ENCODE data around the gene VSIG8.

DNA sequence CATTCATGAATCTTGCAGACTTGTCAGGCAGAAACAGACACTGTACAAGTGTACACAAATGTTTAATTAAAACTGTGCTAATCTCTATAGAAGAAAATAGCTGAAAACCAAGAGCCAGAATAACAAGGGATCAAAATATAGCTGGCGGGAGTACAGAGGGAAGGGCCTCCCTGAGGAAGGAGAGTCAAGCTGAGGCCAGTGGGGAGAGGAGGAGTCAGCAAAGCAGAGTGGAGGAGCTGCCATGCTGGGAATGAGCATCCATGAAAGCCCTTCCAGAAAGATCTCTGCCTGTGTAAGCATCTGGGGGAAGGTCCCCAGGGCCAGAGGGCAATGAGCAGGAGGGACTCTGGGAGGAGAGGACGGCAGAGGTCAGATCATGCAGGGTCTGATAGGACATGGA, 20.7 kb downstream of the VSIG8 start:
- TF ChIP-seq, protein P1, sequence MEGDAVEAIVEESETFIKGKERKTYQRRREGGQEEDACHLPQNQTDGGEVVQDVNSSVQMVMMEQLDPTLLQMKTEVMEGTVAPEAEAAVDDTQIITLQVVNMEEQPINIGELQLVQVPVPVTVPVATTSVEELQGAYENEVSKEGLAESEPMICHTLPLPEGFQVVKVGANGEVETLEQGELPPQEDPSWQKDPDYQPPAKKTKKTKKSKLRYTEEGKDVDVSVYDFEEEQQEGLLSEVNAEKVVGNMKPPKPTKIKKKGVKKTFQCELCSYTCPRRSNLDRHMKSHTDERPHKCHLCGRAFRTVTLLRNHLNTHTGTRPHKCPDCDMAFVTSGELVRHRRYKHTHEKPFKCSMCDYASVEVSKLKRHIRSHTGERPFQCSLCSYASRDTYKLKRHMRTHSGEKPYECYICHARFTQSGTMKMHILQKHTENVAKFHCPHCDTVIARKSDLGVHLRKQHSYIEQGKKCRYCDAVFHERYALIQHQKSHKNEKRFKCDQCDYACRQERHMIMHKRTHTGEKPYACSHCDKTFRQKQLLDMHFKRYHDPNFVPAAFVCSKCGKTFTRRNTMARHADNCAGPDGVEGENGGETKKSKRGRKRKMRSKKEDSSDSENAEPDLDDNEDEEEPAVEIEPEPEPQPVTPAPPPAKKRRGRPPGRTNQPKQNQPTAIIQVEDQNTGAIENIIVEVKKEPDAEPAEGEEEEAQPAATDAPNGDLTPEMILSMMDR (IDR thresholded peaks at IDR 0.05; ENCODE audit: control extremely low read depth in 1 of 3, insufficient read depth in 1 of 3, low read depth in 1 of 3, low read length in 3 of 3) = no peak
- no peak for TF ChIP-seq GABPA (IDR thresholded peaks at IDR 0.05; ENCODE audit: borderline replicate concordance, insufficient read depth, low read length)
- TF ChIP-seq POLR2A (IDR thresholded peaks at IDR 0.05; ENCODE audit: control extremely low read depth in 1 of 2, low read depth in 2 of 2, low read length in 2 of 2) = no peak
- no peak for TF ChIP-seq RFX5 (IDR thresholded peaks at IDR 0.05; ENCODE audit: borderline replicate concordance, low read depth, low read length)
